Keratinocyte (primary cell): ENCODE data around the gene NIPSNAP2. TPM values are rescaled to one million over a fixed set of nuclear protein-coding genes. Genes with fewer than 3 reads are reported as not detected.

Experiments
- DNase-seq: peaks from one replicate; pipeline ENCODE4 v3.0.0-alpha.2; 2011; ENCODE audit warnings: low read depth, missing footprints, low spot score
- FAIRE-seq: peaks from 2 replicates; lab custom pipeline; 2011; peaks lifted over from hg19 to GRCh38; lab: Jason Lieb, UNC
- H2AFZ ChIP-seq: 2 replicates; pipeline ENCODE4 v1.6.0; 2012; ENCODE audit warnings: low read length, control low read depth, inconsistent platforms; ENCODE audit not compliant: control insufficient read depth
- H3K27ac ChIP-seq: 2 replicates; pipeline ENCODE4 v1.5.1; 2011; ENCODE audit warnings: low read length; ENCODE audit not compliant: control insufficient read depth, insufficient read depth
- H3K27me3 ChIP-seq: 3 replicates; pipeline ENCODE4 v1.6.0; 2011; ENCODE audit warnings: low read length; ENCODE audit not compliant: control insufficient read depth, insufficient read depth; ENCODE audit errors: extremely low read depth
- H3K36me3 ChIP-seq, 2 experiments: 2 replicates in 1 of 2; 3 replicates in 1 of 2; pipeline ENCODE4 v1.5.1; 2011; ENCODE audit warnings: low read length in 2 of 2, mild to moderate bottlenecking in 1 of 2; ENCODE audit not compliant: control insufficient read depth in 2 of 2, insufficient read depth in 2 of 2; ENCODE audit errors: extremely low read depth in 1 of 2
- H3K4me1 ChIP-seq: 3 replicates; pipeline ENCODE4 v1.5.1; 2011; ENCODE audit warnings: low read length; ENCODE audit not compliant: control insufficient read depth, insufficient read depth; ENCODE audit errors: extremely low read depth
- H3K4me2 ChIP-seq: 3 replicates; pipeline ENCODE4 v1.6.0; 2011; ENCODE audit warnings: low read depth, low read length; ENCODE audit not compliant: control insufficient read depth, insufficient read depth; ENCODE audit errors: extremely low read depth
- H3K4me3 ChIP-seq, 3 experiments: fragments of 200-600 bp in 1 of 3; sonication (generic) in 1 of 3; 2 replicates in 2 of 3; 3 replicates in 1 of 3; pipeline ENCODE4 v1.5.1; 2011 to 2016; ENCODE audit warnings: low read length in 3 of 3, mild to moderate bottlenecking in 3 of 3, control low read depth in 2 of 3, inconsistent platforms in 1 of 3, low read depth in 1 of 3, mixed read lengths in 1 of 3, mixed run types in 1 of 3, moderate library complexity in 1 of 3; ENCODE audit not compliant: control insufficient read depth in 2 of 3, insufficient read depth in 2 of 3; ENCODE audit errors: extremely low read depth in 1 of 3
- H3K79me2 ChIP-seq: 2 replicates; pipeline ENCODE4 v1.6.0; 2012; ENCODE audit warnings: low read length; ENCODE audit not compliant: control insufficient read depth, insufficient read depth
- H3K9ac ChIP-seq: 3 replicates; pipeline ENCODE4 v1.6.0; 2011; ENCODE audit warnings: low read length; ENCODE audit not compliant: control insufficient read depth, insufficient read depth; ENCODE audit errors: extremely low read depth
- H3K9me1 ChIP-seq: 3 replicates; pipeline ENCODE4 v1.6.0; 2011; ENCODE audit warnings: low read length; ENCODE audit not compliant: control insufficient read depth, insufficient read depth; ENCODE audit errors: extremely low read depth
- H3K9me3 ChIP-seq: 2 replicates; pipeline ENCODE4 v1.5.1; 2012; ENCODE audit warnings: low read depth, low read length; ENCODE audit not compliant: control insufficient read depth
- H4K20me1 ChIP-seq: 3 replicates; pipeline ENCODE4 v1.6.0; 2011; ENCODE audit warnings: low read length; ENCODE audit not compliant: control insufficient read depth, insufficient read depth; ENCODE audit errors: extremely low read depth
- EZH2 ChIP-seq: IDR thresholded peaks from one replicate; pipeline ENCODE4 v1.6.1; 2012; ENCODE audit warnings: inconsistent platforms, mild to moderate bottlenecking, low read length, moderate library complexity
- dilution Hi-C: fragments of 300-500 bp; cut with MboI; formaldehyde crosslinking; loops from one replicate; pipeline ENCODE4 v1.7.0; 2020; ENCODE audit warnings: low sequenced_read_pairs; ENCODE audit not compliant: extremely low pct_ligation_motif_present
- polyA plus RNA-seq, 5 experiments: library from polyadenylated mRNA; depleted of rRNA in 3 of 5; stranded (reverse) in 3 of 5; stranded (forward) in 1 of 5; unstranded in 1 of 5; fragments of >200 nt; gene quantifications; 1 replicate in 1 of 5; 2 replicates in 3 of 5; 3 replicates in 1 of 5; pipeline versions ENCODE4 v1.2.1 to v1.2.3, GENCODE V29; 2011 to 2012; ENCODE audit warnings: missing spikeins in 2 of 5, low read depth in 1 of 5, low replicate concordance in 1 of 5
- TF ChIP-seq, protein P1 (sequence below), 3 experiments: IDR thresholded peaks in 1 of 3; conservative IDR thresholded peaks in 1 of 3; optimal IDR thresholded peaks in 1 of 3; 2 replicates in 2 of 3; 3 replicates in 1 of 3; pipeline versions ENCODE3 to v1.5.1; 2011; ENCODE audit warnings: low read length in 3 of 3, mild to moderate bottlenecking in 3 of 3, moderate library complexity in 2 of 3, control low read depth in 1 of 3, inconsistent platforms in 1 of 3; ENCODE audit not compliant: insufficient read depth in 2 of 3; ENCODE audit errors: extremely low read depth in 1 of 3

The NIPSNAP2 gene
- polyA plus RNA-seq, 1 donor (not counting 4 experiments of a cell fraction or from before 2014, with no cell fraction given), result 64.7 TPM

DNA sequence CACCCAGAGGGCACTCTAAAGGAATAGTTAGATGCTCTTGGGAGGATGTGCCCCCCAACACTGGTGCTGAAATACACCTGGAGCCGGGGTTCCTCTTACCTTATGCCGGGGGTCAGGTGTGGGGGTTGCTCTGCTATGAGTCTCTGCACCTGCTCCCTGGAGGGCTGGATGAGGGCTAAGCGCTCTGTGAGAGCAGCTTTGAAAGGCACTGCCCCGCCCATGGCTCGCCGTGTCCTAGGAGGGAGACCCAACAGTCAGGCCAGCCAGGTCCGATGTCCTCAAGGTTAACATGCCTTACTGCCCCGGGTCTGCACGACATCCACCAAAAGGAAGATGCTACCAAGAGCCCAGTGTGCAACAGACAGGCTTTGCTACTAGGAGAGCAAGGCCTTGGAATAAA, 55.1 kb downstream of the NIPSNAP2 start:
- H3K27ac ChIP-seq, result no peak overlapping the region

DNA sequence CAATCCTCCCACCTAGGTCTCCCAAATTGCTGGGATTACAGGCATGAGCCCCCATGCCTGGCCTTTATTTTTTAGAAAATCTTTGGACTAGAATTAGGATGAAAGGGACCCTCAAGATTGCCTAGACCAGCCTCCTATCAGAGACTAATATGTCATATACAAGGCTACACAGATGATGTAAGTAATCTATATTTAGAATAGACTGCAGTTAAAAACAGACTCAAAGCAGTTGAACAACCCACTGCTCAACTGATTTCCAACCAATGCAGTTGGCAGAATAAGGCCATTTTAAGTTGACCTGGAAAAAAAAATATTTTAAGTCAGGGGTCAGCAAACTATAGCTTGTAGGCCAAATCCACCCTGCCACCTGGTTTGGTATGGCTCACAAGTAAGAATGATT, 59.1 kb downstream of the NIPSNAP2 start:
- H3K79me2 ChIP-seq, result no peaks in the 10 kb centered on the region
- no peak overlapping the region for H2AFZ ChIP-seq
- H3K27me3 ChIP-seq, result no peaks in the 10 kb centered on the region
- peaks cover 7% of the 10 kb centered on the region for H3K4me1 ChIP-seq
- no peak for FAIRE-seq
- DNase-seq, result no peak
- no peaks in the 10 kb centered on the region for H3K9me3 ChIP-seq
- no peak overlapping the region for H3K4me2 ChIP-seq
- peaks cover 10 to 11% of the 10 kb centered on the region in 2 experiments for H3K36me3 ChIP-seq
- H4K20me1 ChIP-seq, result no peaks in the 10 kb centered on the region
- no peaks in the 10 kb centered on the region for H3K9me1 ChIP-seq
- TF ChIP-seq, protein P1, sequence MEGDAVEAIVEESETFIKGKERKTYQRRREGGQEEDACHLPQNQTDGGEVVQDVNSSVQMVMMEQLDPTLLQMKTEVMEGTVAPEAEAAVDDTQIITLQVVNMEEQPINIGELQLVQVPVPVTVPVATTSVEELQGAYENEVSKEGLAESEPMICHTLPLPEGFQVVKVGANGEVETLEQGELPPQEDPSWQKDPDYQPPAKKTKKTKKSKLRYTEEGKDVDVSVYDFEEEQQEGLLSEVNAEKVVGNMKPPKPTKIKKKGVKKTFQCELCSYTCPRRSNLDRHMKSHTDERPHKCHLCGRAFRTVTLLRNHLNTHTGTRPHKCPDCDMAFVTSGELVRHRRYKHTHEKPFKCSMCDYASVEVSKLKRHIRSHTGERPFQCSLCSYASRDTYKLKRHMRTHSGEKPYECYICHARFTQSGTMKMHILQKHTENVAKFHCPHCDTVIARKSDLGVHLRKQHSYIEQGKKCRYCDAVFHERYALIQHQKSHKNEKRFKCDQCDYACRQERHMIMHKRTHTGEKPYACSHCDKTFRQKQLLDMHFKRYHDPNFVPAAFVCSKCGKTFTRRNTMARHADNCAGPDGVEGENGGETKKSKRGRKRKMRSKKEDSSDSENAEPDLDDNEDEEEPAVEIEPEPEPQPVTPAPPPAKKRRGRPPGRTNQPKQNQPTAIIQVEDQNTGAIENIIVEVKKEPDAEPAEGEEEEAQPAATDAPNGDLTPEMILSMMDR (optimal IDR thresholded peaks at IDR 0.05 in 1 of 3, IDR thresholded peaks at IDR 0.05 in 1 of 3, conservative IDR thresholded peaks at IDR 0.05 in 1 of 3; ENCODE audit: extremely low read depth in 1 of 3, insufficient read depth in 2 of 3, low read length in 3 of 3), result no peak
- no peak for TF ChIP-seq EZH2
- H3K9ac ChIP-seq, result no peak overlapping the region
- H3K27ac ChIP-seq, result no peak overlapping the region
- dilution Hi-C loops, result no loop called here
- H3K4me3 ChIP-seq, result no peak overlapping the region

More for the DNA sequence above, 55.1 kb downstream of the NIPSNAP2 start:
- FAIRE-seq (no peak), DNase-seq (no peak)
- no peak overlapping the region for H2AFZ ChIP-seq
- no peaks in the 10 kb centered on the region for H3K9me1 ChIP-seq
- no peaks in the 10 kb centered on the region for H4K20me1 ChIP-seq
- no peaks in the 10 kb centered on the region for H3K79me2 ChIP-seq
- no peak overlapping the region for H3K4me2 ChIP-seq
- no peak for TF ChIP-seq EZH2
- TF ChIP-seq, protein P1 (optimal IDR thresholded peaks at IDR 0.05 in 1 of 3, IDR thresholded peaks at IDR 0.05 in 1 of 3, conservative IDR thresholded peaks at IDR 0.05 in 1 of 3; ENCODE audit: extremely low read depth in 1 of 3, insufficient read depth in 2 of 3, low read length in 3 of 3), result no peak
- no peak overlapping the region for H3K9ac ChIP-seq
- no peaks in the 10 kb centered on the region for H3K9me3 ChIP-seq
- dilution Hi-C loops, result no loop called here
- no peak overlapping the region for H3K4me3 ChIP-seq
- no peaks in the 10 kb centered on the region for H3K4me1 ChIP-seq
- no peaks in the 10 kb centered on the region for H3K27me3 ChIP-seq
- peaks cover 10 to 11% of the 10 kb centered on the region in 2 experiments for H3K36me3 ChIP-seq
